ENCODE measurements around the gene EP400.

Gene EP400

DNA sequence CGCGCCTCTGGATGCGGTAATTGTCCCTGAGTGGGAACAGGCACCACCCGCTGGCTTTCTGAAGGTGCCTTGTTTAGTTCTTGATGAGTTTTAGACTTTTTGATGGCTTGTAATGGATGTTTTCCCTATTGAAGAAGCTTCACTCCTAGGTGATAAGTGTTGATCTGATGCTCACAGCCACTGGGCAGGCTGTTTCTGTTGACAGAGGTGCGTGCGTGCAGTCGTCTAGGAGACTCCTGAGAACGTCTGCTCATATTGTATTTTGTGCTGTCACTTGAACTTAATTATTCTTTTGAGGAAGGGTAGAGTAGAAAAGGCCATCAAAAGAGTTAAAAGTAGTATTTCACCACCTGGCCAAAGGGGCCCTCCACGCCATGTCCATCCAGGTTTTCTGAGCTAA, 70.5 kb downstream of the EP400 start:
- TF ChIP-seq, protein P1, sequence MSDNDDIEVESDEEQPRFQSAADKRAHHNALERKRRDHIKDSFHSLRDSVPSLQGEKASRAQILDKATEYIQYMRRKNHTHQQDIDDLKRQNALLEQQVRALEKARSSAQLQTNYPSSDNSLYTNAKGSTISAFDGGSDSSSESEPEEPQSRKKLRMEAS (IDR thresholded peaks at IDR 0.05; ENCODE audit: low read depth, low read length), result no peak
- TF ChIP-seq MYC (IDR thresholded peaks at IDR 0.05; ENCODE audit: low read depth, low read length) (no peak), POLR2A (IDR thresholded peaks at IDR 0.05; ENCODE audit: extremely low read depth, insufficient read length) (no peak)
- TF ChIP-seq, protein P2, sequence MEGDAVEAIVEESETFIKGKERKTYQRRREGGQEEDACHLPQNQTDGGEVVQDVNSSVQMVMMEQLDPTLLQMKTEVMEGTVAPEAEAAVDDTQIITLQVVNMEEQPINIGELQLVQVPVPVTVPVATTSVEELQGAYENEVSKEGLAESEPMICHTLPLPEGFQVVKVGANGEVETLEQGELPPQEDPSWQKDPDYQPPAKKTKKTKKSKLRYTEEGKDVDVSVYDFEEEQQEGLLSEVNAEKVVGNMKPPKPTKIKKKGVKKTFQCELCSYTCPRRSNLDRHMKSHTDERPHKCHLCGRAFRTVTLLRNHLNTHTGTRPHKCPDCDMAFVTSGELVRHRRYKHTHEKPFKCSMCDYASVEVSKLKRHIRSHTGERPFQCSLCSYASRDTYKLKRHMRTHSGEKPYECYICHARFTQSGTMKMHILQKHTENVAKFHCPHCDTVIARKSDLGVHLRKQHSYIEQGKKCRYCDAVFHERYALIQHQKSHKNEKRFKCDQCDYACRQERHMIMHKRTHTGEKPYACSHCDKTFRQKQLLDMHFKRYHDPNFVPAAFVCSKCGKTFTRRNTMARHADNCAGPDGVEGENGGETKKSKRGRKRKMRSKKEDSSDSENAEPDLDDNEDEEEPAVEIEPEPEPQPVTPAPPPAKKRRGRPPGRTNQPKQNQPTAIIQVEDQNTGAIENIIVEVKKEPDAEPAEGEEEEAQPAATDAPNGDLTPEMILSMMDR (IDR thresholded peaks at IDR 0.05; ENCODE audit: low read depth, low read length), result no peak
- no peak overlapping the region for H3K4me3 ChIP-seq (ENCODE audit: low read depth, low read length)
- DNase-seq (ENCODE audit: low read depth), result no peak

DNA sequence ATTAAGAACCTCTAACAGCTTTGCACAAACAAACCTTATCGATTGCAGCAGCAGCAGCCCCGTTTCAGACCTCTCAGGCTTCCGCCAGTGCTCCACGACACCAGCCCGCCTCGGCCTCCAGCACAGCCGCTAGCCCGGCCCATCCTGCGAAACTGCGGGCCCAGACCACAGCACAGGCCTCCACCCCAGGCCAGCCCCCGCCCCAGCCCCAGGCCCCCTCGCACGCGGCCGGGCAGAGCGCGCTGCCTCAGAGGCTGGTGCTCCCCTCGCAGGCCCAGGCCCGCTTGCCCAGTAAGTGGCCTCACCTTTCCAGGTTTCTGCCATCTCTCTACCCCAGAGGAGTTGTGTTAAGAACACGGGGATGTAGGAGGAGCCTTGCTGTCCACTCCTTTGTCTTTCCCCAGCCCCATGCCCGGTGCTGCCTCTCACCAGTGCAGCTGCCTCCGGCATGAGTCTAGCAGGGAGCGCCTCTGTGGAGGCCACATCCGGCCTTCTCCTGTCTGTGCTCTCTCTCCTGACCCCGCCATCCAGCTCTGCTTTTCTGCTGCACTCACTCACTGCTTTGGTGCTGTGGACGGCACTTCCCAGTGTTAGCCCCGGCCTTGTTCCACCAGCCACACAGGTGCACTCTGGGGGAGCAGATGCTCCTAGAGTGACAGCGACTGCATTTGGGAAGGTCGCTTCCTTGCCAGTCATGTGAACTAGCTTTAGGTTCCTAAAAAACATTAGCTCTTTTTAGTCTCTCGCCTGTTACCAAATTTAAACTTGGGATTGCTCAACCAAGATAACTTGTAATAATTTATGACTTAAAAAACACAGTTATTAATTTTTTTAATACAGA, 71.5 kb downstream of the EP400 start:
- no peak for DNase-seq (ENCODE audit: low read depth)
- TF ChIP-seq, protein P1 (IDR thresholded peaks at IDR 0.05; ENCODE audit: low read depth, low read length), result no peak
- TF ChIP-seq POLR2A (IDR thresholded peaks at IDR 0.05; ENCODE audit: extremely low read depth, insufficient read length) (no peak), MYC (IDR thresholded peaks at IDR 0.05; ENCODE audit: low read depth, low read length) (no peak)
- TF ChIP-seq, protein P2 (IDR thresholded peaks at IDR 0.05; ENCODE audit: low read depth, low read length), result no peak
- H3K4me3 ChIP-seq (ENCODE audit: low read depth, low read length), result no peak overlapping the region

DNA sequence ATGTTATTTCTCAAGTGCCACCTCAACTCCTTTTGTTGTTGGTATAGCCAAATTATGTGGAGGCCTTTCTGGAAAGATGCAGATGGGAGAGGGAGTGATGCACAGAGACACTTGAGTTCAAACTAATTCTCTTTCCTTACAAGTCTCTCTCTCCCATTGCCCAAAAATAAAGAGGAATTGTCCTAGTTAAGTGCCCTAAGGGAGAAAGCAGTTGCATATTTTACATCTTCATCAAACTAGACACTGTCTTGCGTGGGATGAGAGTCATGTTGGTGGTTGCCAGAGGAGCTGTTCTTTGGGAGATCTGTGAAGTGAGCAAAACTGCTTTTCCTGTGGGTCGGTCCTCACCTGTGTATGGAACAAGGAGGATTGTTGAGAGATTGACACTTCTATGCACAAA, 72.2 kb downstream of the EP400 start:
- no peak for TF ChIP-seq POLR2A (IDR thresholded peaks at IDR 0.05; ENCODE audit: extremely low read depth, insufficient read length)
- TF ChIP-seq, protein P1 (IDR thresholded peaks at IDR 0.05; ENCODE audit: low read depth, low read length), result no peak
- TF ChIP-seq MYC (IDR thresholded peaks at IDR 0.05; ENCODE audit: low read depth, low read length), result no peak
- TF ChIP-seq, protein P2 (IDR thresholded peaks at IDR 0.05; ENCODE audit: low read depth, low read length), result no peak
- no peak overlapping the region for H3K4me3 ChIP-seq (ENCODE audit: low read depth, low read length)
- DNase-seq (ENCODE audit: low read depth), result no peak

DNA sequence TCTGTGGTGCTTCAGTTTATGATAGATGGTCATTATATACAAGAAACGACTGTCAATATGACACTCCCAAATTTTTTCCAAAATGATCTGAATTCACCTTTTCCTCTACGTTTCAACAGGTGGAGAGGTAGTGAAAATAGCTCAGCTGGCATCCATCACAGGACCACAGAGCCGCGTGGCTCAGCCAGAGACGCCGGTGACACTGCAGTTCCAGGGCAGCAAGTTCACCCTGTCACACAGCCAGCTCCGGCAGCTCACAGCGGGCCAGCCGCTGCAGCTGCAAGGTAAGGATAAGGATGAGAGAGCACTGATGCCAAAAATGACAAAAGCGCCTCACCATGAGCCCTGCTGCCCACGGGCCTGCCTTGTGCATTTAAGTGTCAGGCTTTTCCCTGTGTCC, 73.9 kb downstream of the EP400 start:
- no peak for DNase-seq (ENCODE audit: low read depth)
- no peak overlapping the region for H3K4me3 ChIP-seq (ENCODE audit: low read depth, low read length)
- TF ChIP-seq POLR2A (IDR thresholded peaks at IDR 0.05; ENCODE audit: extremely low read depth, insufficient read length) (no peak), MYC (IDR thresholded peaks at IDR 0.05; ENCODE audit: low read depth, low read length) (no peak)
- TF ChIP-seq, protein P2 (IDR thresholded peaks at IDR 0.05; ENCODE audit: low read depth, low read length), result no peak
- TF ChIP-seq, protein P1 (IDR thresholded peaks at IDR 0.05; ENCODE audit: low read depth, low read length), result no peak

DNA sequence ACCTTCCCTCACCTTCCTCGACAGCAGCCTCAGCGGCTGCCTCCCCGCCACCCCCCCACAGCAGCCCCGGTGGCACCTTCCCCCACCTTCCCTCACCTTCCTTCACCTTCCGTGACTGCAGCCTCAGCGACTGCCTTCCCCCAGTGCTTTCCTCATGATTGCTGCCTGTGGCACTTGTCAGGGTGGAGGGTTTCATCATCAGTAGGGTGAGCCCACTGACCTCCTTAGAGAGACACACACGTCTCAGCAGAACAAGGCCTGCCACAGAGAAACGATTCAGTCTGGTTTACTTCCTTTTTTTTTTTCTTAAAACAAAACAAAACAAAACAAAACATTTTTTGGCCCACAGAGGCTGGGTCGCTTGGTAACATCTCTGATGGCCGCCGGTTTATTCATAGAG, 75.0 kb downstream of the EP400 start:
- H3K4me3 ChIP-seq (ENCODE audit: low read depth, low read length), result no peak overlapping the region
- peak; percentile 88 for DNase-seq (ENCODE audit: low read depth)
- TF ChIP-seq, protein P2 (IDR thresholded peaks at IDR 0.05; ENCODE audit: low read depth, low read length), result no peak
- TF ChIP-seq MYC (IDR thresholded peaks at IDR 0.05; ENCODE audit: low read depth, low read length), result no peak
- TF ChIP-seq, protein P1 (IDR thresholded peaks at IDR 0.05; ENCODE audit: low read depth, low read length), result peak; percentile 30; the same call in 1 of the 2 replicates

All from NB4 (cell line).